Measurements from ENCODE around the gene ZNF200.
A peak's percentile ranks its signal among the peaks of the same experiment; 100 is the strongest.
"Not testable (repeated sequence)": the region's sequence is repeated elsewhere in the genome, so short reads cannot be mapped to it uniquely, and the experiment has no call there.

ZNF200 gene

GRCh38 chr16:3198334-3199072 lies 36.5 kb downstream of the ZNF200 start:
- DNase-seq: no peak

GRCh38 chr16:3197694-3198333 lies 37.1 kb downstream of the ZNF200 start:
- not testable (repeated sequence) for DNase-seq

- DNase-seq: no peak
Observed at GRCh38 chr16:3195975-3196374, 39.0 kb downstream of the ZNF200 start.

GRCh38 chr16:3194792-3195191 lies 40.2 kb downstream of the ZNF200 start:
- DNase-seq: no peak

GRCh38 chr16:3193221-3194212 lies 41.4 kb downstream of the ZNF200 start:
- no peak for DNase-seq

- DNase-seq: no peak
Observed at GRCh38 chr16:3192476-3193019, 42.4 kb downstream of the ZNF200 start.

- DNase-seq: no peak
Observed at GRCh38 chr16:3190949-3191353, 44.0 kb downstream of the ZNF200 start.

GRCh38 chr16:3189869-3190268 lies 45.1 kb downstream of the ZNF200 start:
- no peak for DNase-seq

- DNase-seq: peak in 1 of 2 donors; percentile 5
Observed at GRCh38 chr16:3188925-3189825, 45.8 kb downstream of the ZNF200 start.

- DNase-seq: no peak
Observed at GRCh38 chr16:3188675-3188924, 46.4 kb downstream of the ZNF200 start.

GRCh38 chr16:3187798-3188674 lies 46.9 kb downstream of the ZNF200 start, which contains the start of gene OR1F1:
Gene OR1F1 (plus strand): TSS chr16:3188204.
- DNase-seq: no peak

GRCh38 chr16:3186946-3187690 lies 47.8 kb downstream of the ZNF200 start:
- DNase-seq: no peak

GRCh38 chr16:3183445-3184139 lies 51.4 kb downstream of the ZNF200 start:
- no peak for DNase-seq

- DNase-seq: peak; percentile 42 to 62
Observed at GRCh38 chr16:3182608-3183444, 52.1 kb downstream of the ZNF200 start.

- DNase-seq: not testable (repeated sequence)
Observed at GRCh38 chr16:3182293-3182607, 52.7 kb downstream of the ZNF200 start.

GRCh38 chr16:3180445-3180878 lies 54.5 kb downstream of the ZNF200 start:
- DNase-seq: no peak

GRCh38 chr16:3179651-3180050 lies 55.3 kb downstream of the ZNF200 start:
- DNase-seq: no peak

GRCh38 chr16:3175157-3176093 lies 59.5 kb downstream of the ZNF200 start:
- no peak for DNase-seq

Measured in inflammatory macrophage treated with lipopolysaccharide for 1 hour (primary cell).